ES-I3 (cell line): ENCODE measurements around the gene RIPK4.

Experiments used
- H3K36me3 ChIP-seq: 2 replicates; pipeline ENCODE4 v1.6.1; 2013; ENCODE audit warnings: mild to moderate bottlenecking, low read length, control low read depth, moderate library complexity; ENCODE audit not compliant: insufficient read depth
- H3K4me1 ChIP-seq: 2 replicates; pipeline ENCODE4 v1.6.1; 2013; ENCODE audit warnings: mild to moderate bottlenecking, control low read depth, low read length; ENCODE audit not compliant: insufficient read depth
- H3K9ac ChIP-seq: 2 replicates; pipeline ENCODE4 v1.6.1; 2013; ENCODE audit warnings: low read depth, mild to moderate bottlenecking, low read length, moderate library complexity
- H3K9me3 ChIP-seq: 2 replicates; pipeline ENCODE4 v1.6.1; 2013; ENCODE audit warnings: mild to moderate bottlenecking, low read length, moderate library complexity; ENCODE audit not compliant: control insufficient read depth, insufficient read depth

The RIPK4 gene

GRCh38 chr21:41691205-41692184, 75.4 kb downstream of the RIPK4 start:
- Histone ChIP-seq H3K4me1 (no peaks in the 10 kb centered on the region), H3K36me3 (no peaks in the 10 kb centered on the region), H3K9me3 (no peaks in the 10 kb centered on the region), H3K9ac (no peak overlapping the region)
